ENCODE data around the gene KRTAP12-2.

The KRTAP12-2 gene

DNA sequence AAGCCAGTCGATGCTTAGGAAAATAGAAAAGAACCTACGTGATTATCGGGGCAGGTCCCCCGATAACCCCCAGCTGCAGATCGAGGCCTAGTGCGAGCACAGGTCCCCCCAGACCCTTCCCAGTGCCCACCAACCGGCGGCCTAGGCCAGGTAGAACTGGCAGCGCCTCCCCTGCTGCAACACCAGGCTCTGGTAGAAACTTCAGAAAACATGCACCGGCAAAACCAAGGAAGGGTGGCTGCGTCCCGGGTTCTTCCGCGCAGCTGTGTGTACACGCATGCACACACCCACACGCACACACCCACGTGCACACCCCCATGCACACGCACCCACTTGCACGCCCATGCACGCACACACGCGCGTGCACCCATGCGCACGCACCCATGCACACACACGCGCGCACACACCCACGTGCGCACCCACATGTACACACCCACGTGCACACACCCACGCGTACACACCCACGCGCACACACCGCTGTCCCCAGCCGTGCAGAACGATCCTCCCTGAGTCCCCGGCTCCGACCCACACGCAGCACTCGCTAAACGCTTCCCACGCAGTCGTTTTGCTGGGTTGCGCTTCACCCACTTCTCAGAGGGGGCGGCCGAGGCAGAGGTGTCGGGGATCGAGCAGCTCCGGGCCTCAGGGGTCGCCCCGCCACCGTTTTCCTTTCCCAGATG is 39.4 kb upstream of the KRTAP12-2 start:
- H2AFZ ChIP-seq (ENCODE audit: low read depth, low read length, severe bottlenecking), result no peak overlapping the region
- no peaks in the 10 kb centered on the region for H3K79me2 ChIP-seq (ENCODE audit: insufficient read depth, low read length)
- no peaks in the 10 kb centered on the region for H4K20me1 ChIP-seq (ENCODE audit: low read depth, low read length)
- TF ChIP-seq EZH2phosphoT487 (conservative IDR thresholded peaks at IDR 0.05; ENCODE audit: low read length), result no peak
- TF ChIP-seq, protein P1, sequence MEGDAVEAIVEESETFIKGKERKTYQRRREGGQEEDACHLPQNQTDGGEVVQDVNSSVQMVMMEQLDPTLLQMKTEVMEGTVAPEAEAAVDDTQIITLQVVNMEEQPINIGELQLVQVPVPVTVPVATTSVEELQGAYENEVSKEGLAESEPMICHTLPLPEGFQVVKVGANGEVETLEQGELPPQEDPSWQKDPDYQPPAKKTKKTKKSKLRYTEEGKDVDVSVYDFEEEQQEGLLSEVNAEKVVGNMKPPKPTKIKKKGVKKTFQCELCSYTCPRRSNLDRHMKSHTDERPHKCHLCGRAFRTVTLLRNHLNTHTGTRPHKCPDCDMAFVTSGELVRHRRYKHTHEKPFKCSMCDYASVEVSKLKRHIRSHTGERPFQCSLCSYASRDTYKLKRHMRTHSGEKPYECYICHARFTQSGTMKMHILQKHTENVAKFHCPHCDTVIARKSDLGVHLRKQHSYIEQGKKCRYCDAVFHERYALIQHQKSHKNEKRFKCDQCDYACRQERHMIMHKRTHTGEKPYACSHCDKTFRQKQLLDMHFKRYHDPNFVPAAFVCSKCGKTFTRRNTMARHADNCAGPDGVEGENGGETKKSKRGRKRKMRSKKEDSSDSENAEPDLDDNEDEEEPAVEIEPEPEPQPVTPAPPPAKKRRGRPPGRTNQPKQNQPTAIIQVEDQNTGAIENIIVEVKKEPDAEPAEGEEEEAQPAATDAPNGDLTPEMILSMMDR (IDR thresholded peaks at IDR 0.05; ENCODE audit: insufficient read depth, low read length, poor library complexity, severe bottlenecking), result no peak
- no peaks in the 10 kb centered on the region for H3F3A ChIP-seq (ENCODE audit: insufficient read depth)
- no peaks in the 10 kb centered on the region for H3K36me3 ChIP-seq (ENCODE audit: low read length)
- H3K4me3 ChIP-seq (ENCODE audit: insufficient read depth, low read length, poor library complexity, severe bottlenecking), result no peak overlapping the region
- no peak overlapping the region for H3K4me2 ChIP-seq (ENCODE audit: low read depth, low read length, poor library complexity, severe bottlenecking)
- H3K27me3 ChIP-seq (ENCODE audit: low read length), result no peaks in the 10 kb centered on the region
- no peaks in the 10 kb centered on the region for H3K9me3 ChIP-seq (ENCODE audit: insufficient read depth, low read length)
- no peak overlapping the region for H3K9ac ChIP-seq (ENCODE audit: low read length)
- H3K27ac ChIP-seq (ENCODE audit: low read depth, low read length), result no peak overlapping the region
- H3K9me2 ChIP-seq (replicated peaks; ENCODE audit: insufficient read depth, low read length), result no peaks in the 10 kb centered on the region

DNA sequence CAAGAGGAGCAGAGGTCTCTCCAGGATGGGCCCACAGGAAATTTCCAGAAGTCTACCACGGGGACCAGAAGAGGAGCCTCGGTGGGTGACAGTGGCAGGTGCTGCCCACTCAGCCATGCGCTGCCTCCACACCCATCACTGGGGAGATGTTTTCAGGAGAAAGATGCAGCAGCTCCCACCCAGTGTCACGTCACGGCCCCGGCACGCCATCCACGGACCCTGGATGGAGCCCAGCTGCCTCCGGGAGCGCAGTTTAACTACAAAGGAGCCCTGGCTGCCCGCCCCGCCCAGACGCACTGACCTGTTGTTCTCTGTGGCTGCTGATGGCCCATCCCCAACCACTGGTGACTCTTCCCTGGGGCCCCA is 37.9 kb upstream of the KRTAP12-2 start:
- Histone ChIP-seq H2AFZ (ENCODE audit: low read depth, low read length, severe bottlenecking) (no peak overlapping the region), H3K36me3 (ENCODE audit: low read length) (no peaks in the 10 kb centered on the region), H3F3A (ENCODE audit: insufficient read depth) (no peaks in the 10 kb centered on the region), H4K20me1 (ENCODE audit: low read depth, low read length) (no peaks in the 10 kb centered on the region), H3K9ac (ENCODE audit: low read length) (no peak overlapping the region), H3K4me2 (ENCODE audit: low read depth, low read length, poor library complexity, severe bottlenecking) (no peak overlapping the region), H3K79me2 (ENCODE audit: insufficient read depth, low read length) (no peaks in the 10 kb centered on the region), H3K9me2 (replicated peaks; ENCODE audit: insufficient read depth, low read length) (no peaks in the 10 kb centered on the region), H3K27me3 (ENCODE audit: low read length) (no peaks in the 10 kb centered on the region), H3K4me3 (ENCODE audit: insufficient read depth, low read length, poor library complexity, severe bottlenecking) (no peak overlapping the region), H3K9me3 (ENCODE audit: insufficient read depth, low read length) (no peaks in the 10 kb centered on the region), H3K27ac (ENCODE audit: low read depth, low read length) (no peak overlapping the region)
- no peak for TF ChIP-seq EZH2phosphoT487 (conservative IDR thresholded peaks at IDR 0.05; ENCODE audit: low read length)
- TF ChIP-seq, protein P1 (IDR thresholded peaks at IDR 0.05; ENCODE audit: insufficient read depth, low read length, poor library complexity, severe bottlenecking), result no peak

DNA sequence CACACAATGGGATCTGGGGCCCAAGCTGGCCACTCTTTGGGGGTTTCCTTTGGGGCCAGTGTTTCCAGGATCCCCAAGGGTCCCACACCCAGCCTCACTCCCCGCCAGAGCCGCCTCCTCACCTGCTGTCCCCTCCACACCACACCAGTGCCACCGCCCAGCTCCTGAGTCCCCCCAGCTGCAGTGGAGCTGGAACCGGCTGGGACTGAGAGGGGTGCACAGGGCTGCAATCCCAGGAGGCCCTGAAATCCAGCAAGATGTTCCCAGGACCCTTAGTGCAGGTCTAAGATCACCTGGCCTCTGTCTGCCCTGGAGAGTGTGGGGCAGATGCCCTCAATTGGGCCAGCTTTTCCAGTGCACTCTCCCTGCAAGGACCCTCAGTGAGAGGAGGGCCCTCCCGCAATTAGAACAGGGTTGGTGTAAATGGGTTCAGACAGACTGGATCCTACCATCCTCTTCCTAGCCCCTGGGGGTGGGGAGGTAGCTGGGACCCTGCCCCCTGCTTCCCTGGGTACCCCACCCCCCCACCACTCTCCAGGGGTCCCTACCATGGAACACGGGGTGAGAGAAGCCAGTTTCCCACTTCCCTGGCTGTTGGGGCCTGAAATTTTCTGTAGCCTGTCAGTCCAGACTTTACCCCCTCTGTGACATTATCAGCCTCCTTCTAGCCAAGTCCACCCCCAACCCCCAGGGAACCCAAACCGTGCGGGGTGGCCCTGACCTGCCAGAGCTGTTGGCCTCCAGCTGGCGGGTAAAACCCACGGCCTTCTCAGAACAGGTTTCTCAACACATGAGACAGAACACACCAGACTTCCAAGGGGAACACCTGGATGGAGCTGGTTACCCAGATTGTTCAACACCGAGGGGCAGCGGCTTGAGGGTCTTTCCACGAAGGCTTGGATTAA is 37.3 kb upstream of the KRTAP12-2 start:
- Histone ChIP-seq H3K36me3 (ENCODE audit: low read length) (no peaks in the 10 kb centered on the region), H3K9ac (ENCODE audit: low read length) (no peak overlapping the region), H2AFZ (ENCODE audit: low read depth, low read length, severe bottlenecking) (no peak overlapping the region), H3K27ac (ENCODE audit: low read depth, low read length) (no peak overlapping the region), H3K79me2 (ENCODE audit: insufficient read depth, low read length) (no peaks in the 10 kb centered on the region), H3K9me3 (ENCODE audit: insufficient read depth, low read length) (no peaks in the 10 kb centered on the region), H3K4me2 (ENCODE audit: low read depth, low read length, poor library complexity, severe bottlenecking) (no peak overlapping the region), H3K27me3 (ENCODE audit: low read length) (no peaks in the 10 kb centered on the region), H4K20me1 (ENCODE audit: low read depth, low read length) (no peaks in the 10 kb centered on the region), H3F3A (ENCODE audit: insufficient read depth) (no peaks in the 10 kb centered on the region), H3K9me2 (replicated peaks; ENCODE audit: insufficient read depth, low read length) (no peaks in the 10 kb centered on the region), H3K4me3 (ENCODE audit: insufficient read depth, low read length, poor library complexity, severe bottlenecking) (no peak overlapping the region)
- TF ChIP-seq EZH2phosphoT487 (conservative IDR thresholded peaks at IDR 0.05; ENCODE audit: low read length), result no peak
- TF ChIP-seq, protein P1 (IDR thresholded peaks at IDR 0.05; ENCODE audit: insufficient read depth, low read length, poor library complexity, severe bottlenecking), result no peak

Data from SU-DHL-6 (cell line).